ENCODE results near the gene HCN3.

DNA sequence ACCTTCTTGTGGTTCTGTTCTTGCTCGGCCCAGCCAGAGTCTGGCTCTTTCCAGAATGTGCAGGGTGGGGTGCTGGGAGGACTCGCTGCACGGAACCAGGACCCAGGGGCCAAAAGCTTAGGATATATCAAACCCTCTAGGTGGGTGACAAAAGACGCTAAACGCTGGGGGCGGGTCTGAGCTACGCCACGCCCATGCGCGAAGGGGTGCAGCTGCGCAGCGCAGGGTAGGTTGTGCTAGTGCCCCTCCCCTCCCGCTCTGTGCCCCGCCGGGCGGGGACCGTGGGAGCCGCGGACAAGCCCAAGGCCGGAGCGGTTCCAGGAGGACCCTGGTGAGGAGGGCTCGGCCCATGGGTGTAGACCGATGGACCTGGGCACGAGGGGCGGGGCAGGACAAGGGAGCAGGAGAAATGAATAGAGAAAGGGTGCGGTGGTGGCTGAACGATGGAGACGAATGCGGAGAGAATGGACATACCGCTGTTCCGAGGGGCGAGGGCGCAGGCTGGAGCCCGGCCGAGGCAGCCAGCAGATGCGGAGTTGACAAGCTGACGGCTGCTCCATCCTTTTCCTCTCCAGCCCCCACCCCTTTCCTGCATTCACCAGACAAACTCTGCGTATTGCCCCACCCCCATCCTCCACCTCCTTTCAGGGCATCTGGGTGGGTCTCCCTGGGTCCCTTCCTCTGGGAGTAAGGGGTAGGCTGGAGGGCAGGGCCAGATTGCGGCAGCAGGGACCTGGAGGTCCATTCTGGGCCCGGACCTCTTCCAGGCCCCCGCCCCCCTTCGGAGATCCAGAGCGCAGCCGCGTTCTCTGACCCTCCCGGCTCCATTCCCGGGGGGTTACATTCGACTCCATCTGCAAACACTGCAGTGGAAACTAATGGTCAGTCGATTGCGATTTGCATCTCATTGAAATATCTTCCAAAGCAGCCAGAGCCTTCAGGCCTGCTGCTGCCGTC lies 43.7 kb downstream of the HCN3 start, which contains the start of gene RUSC1:
- TF ChIP-seq, protein P1, sequence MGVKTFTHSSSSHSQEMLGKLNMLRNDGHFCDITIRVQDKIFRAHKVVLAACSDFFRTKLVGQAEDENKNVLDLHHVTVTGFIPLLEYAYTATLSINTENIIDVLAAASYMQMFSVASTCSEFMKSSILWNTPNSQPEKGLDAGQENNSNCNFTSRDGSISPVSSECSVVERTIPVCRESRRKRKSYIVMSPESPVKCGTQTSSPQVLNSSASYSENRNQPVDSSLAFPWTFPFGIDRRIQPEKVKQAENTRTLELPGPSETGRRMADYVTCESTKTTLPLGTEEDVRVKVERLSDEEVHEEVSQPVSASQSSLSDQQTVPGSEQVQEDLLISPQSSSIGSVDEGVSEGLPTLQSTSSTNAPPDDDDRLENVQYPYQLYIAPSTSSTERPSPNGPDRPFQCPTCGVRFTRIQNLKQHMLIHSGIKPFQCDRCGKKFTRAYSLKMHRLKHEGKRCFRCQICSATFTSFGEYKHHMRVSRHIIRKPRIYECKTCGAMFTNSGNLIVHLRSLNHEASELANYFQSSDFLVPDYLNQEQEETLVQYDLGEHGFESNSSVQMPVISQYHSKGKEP (CRISPR knock-in tag; IDR thresholded peaks at IDR 0.05), result no peak
- TF ChIP-seq SP1 (IDR thresholded peaks at IDR 0.05) (no peak), SP1 (CRISPR knock-in tag; IDR thresholded peaks at IDR 0.05) (no peak), ZNF431 (CRISPR knock-in tag; IDR thresholded peaks at IDR 0.05; ENCODE audit: borderline replicate concordance, low read depth) (no peak), NR3C1 (CRISPR knock-in tag; IDR thresholded peaks at IDR 0.05) (no peak), NR1H2 (CRISPR knock-in tag; IDR thresholded peaks at IDR 0.05; ENCODE audit: borderline replicate concordance, low read depth) (no peak), EP300 (IDR thresholded peaks at IDR 0.05; ENCODE audit: low read depth in 2 of 2, low read length in 2 of 2) (no peak), EP300 (CRISPR knock-in tag; IDR thresholded peaks at IDR 0.05; ENCODE audit: borderline replicate concordance) (no peak), ZSCAN9 (CRISPR knock-in tag; IDR thresholded peaks at IDR 0.05; ENCODE audit: borderline replicate concordance) (no peak), ZBTB7B (CRISPR knock-in tag; IDR thresholded peaks at IDR 0.05) (no peak)
- TF ChIP-seq, protein P2, sequence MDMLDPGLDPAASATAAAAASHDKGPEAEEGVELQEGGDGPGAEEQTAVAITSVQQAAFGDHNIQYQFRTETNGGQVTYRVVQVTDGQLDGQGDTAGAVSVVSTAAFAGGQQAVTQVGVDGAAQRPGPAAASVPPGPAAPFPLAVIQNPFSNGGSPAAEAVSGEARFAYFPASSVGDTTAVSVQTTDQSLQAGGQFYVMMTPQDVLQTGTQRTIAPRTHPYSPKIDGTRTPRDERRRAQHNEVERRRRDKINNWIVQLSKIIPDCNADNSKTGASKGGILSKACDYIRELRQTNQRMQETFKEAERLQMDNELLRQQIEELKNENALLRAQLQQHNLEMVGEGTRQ (IDR thresholded peaks at IDR 0.05; ENCODE audit: low read depth, low read length), result no peak
- TF ChIP-seq, protein P2 (CRISPR knock-in tag; IDR thresholded peaks at IDR 0.05; ENCODE audit: borderline replicate concordance), result no peak
- TF ChIP-seq, protein P3, sequence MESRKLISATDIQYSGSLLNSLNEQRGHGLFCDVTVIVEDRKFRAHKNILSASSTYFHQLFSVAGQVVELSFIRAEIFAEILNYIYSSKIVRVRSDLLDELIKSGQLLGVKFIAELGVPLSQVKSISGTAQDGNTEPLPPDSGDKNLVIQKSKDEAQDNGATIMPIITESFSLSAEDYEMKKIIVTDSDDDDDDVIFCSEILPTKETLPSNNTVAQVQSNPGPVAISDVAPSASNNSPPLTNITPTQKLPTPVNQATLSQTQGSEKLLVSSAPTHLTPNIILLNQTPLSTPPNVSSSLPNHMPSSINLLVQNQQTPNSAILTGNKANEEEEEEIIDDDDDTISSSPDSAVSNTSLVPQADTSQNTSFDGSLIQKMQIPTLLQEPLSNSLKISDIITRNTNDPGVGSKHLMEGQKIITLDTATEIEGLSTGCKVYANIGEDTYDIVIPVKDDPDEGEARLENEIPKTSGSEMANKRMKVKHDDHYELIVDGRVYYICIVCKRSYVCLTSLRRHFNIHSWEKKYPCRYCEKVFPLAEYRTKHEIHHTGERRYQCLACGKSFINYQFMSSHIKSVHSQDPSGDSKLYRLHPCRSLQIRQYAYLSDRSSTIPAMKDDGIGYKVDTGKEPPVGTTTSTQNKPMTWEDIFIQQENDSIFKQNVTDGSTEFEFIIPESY (CRISPR knock-in tag; IDR thresholded peaks at IDR 0.05), result 0 out of 2 replicates have a peak, but pooled peaks have one; percentile 18
